Measurements from ENCODE around the gene ZSCAN10. TPM values are rescaled to one million over a fixed set of nuclear protein-coding genes. Genes with fewer than 3 reads are reported as not detected.
A peak's percentile ranks its signal among the peaks of the same experiment; 100 is the strongest.

ZSCAN10 gene
- total RNA-seq, 1 experiment from 2014 or later, result not detected

DNA sequence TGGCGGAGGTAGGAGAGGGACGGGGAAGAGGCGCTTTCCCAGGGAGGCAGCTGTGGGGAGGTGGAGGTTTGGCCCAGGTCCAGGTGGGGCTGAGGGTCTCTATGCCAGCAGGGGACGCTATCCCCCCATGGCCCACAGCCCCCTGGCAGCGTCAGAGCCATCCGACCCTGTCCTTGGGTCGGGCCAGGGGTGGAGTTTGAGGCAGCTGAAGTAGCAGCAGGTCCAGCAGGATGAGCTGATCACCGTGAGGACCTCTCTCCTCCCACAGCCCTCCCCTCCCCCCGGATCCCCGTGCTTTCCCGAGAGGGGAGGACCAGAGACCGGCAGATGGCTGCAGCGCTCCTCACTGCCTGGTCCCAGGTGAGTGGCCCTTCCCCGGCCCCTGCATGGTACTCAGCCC, 16.5 kb upstream of the ZSCAN10 start:
- TF ChIP-seq EZH2phosphoT487 (IDR thresholded peaks at IDR 0.05; ENCODE audit: borderline replicate concordance, low read length), result no peak
- TF ChIP-seq, protein P1, sequence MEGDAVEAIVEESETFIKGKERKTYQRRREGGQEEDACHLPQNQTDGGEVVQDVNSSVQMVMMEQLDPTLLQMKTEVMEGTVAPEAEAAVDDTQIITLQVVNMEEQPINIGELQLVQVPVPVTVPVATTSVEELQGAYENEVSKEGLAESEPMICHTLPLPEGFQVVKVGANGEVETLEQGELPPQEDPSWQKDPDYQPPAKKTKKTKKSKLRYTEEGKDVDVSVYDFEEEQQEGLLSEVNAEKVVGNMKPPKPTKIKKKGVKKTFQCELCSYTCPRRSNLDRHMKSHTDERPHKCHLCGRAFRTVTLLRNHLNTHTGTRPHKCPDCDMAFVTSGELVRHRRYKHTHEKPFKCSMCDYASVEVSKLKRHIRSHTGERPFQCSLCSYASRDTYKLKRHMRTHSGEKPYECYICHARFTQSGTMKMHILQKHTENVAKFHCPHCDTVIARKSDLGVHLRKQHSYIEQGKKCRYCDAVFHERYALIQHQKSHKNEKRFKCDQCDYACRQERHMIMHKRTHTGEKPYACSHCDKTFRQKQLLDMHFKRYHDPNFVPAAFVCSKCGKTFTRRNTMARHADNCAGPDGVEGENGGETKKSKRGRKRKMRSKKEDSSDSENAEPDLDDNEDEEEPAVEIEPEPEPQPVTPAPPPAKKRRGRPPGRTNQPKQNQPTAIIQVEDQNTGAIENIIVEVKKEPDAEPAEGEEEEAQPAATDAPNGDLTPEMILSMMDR (conservative IDR thresholded peaks at IDR 0.05; ENCODE audit: low read depth, low read length), result no peak
- no peak for TF ChIP-seq EZH2 (IDR thresholded peaks at IDR 0.05; ENCODE audit: low read length, unreplicated experiment)
- no peak for ATAC-seq
- no peak overlapping the region for H3K27ac ChIP-seq (ENCODE audit: low read length)
- POLR2A ChIA-PET (ENCODE audit: unreplicated experiment), result no interaction called here
- H2AFZ ChIP-seq (ENCODE audit: low read length), result no peak overlapping the region
- H4K20me1 ChIP-seq (ENCODE audit: low read length), result no peaks in the 10 kb centered on the region
- H3K36me3 ChIP-seq (ENCODE audit: low read depth, low read length), result no peaks in the 10 kb centered on the region
- H3K9ac ChIP-seq (ENCODE audit: low read length), result no peak overlapping the region
- H3K4me1 ChIP-seq (ENCODE audit: insufficient read depth, low read length), result peaks cover 15% of the 10 kb centered on the region
- H3K4me2 ChIP-seq (ENCODE audit: low read length), result no peak overlapping the region
- H3K4me3 ChIP-seq (ENCODE audit: low read length), result no peak overlapping the region
- no peaks in the 10 kb centered on the region for H3K9me2 ChIP-seq (replicated peaks; ENCODE audit: low read length)
- peaks cover 26% of the 10 kb centered on the region for H3K79me2 ChIP-seq (ENCODE audit: low read length)
- H3F3A ChIP-seq (ENCODE audit: low read length, unreplicated experiment), result no peaks in the 10 kb centered on the region
- no peaks in the 10 kb centered on the region for H3K27me3 ChIP-seq (ENCODE audit: low read length)
- intact Hi-C loops (cut with micrococcal nuclease), result no loop called here
- H3K9me3 ChIP-seq (ENCODE audit: low read length), result no peaks in the 10 kb centered on the region
- BruUV-seq (replicated peaks), result no TSS peak
- CTCF ChIA-PET, result no interaction called here
- no peak for DNase-seq

DNA sequence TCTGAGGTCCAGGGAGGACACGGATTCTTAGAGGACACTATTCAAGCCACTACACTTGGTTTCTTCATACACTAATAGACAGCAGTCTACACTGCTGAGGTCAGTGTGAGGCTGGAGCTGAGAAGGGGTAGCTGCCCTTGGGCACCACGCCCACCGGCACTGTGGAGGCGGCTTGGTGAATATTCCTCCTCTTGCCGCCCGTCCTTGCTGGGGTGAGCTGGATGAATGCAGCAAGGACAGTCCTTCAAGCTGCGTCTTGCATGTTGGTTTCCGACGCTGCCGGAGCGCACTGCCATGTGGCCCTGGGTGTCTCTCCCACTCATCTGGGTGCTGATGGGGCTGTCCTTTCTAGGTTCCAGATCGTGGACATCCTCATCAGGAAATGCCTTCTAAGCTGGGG, 15.9 kb upstream of the ZSCAN10 start:
- Histone ChIP-seq H3K27me3 (ENCODE audit: low read length) (no peaks in the 10 kb centered on the region), H3F3A (ENCODE audit: low read length, unreplicated experiment) (no peaks in the 10 kb centered on the region), H4K20me1 (ENCODE audit: low read length) (no peaks in the 10 kb centered on the region), H3K4me1 (ENCODE audit: insufficient read depth, low read length) (peaks cover 15% of the 10 kb centered on the region), H3K4me3 (ENCODE audit: low read length) (no peak overlapping the region), H3K9ac (ENCODE audit: low read length) (no peak overlapping the region), H2AFZ (ENCODE audit: low read length) (no peak overlapping the region), H3K36me3 (ENCODE audit: low read depth, low read length) (no peaks in the 10 kb centered on the region), H3K9me2 (replicated peaks; ENCODE audit: low read length) (no peaks in the 10 kb centered on the region), H3K4me2 (ENCODE audit: low read length) (no peak overlapping the region), H3K79me2 (ENCODE audit: low read length) (peaks cover 26% of the 10 kb centered on the region), H3K27ac (ENCODE audit: low read length) (no peak overlapping the region), H3K9me3 (ENCODE audit: low read length) (no peaks in the 10 kb centered on the region)
- POLR2A ChIA-PET (ENCODE audit: unreplicated experiment), result no interaction called here
- no TSS peak for BruUV-seq (replicated peaks)
- intact Hi-C loops (cut with micrococcal nuclease), result no loop called here
- TF ChIP-seq EZH2phosphoT487 (IDR thresholded peaks at IDR 0.05; ENCODE audit: borderline replicate concordance, low read length) (no peak), EZH2 (IDR thresholded peaks at IDR 0.05; ENCODE audit: low read length, unreplicated experiment) (no peak)
- TF ChIP-seq, protein P1 (conservative IDR thresholded peaks at IDR 0.05; ENCODE audit: low read depth, low read length), result no peak
- ATAC-seq, result no peak
- no peak for DNase-seq
- CTCF ChIA-PET, result no interaction called here

DNA sequence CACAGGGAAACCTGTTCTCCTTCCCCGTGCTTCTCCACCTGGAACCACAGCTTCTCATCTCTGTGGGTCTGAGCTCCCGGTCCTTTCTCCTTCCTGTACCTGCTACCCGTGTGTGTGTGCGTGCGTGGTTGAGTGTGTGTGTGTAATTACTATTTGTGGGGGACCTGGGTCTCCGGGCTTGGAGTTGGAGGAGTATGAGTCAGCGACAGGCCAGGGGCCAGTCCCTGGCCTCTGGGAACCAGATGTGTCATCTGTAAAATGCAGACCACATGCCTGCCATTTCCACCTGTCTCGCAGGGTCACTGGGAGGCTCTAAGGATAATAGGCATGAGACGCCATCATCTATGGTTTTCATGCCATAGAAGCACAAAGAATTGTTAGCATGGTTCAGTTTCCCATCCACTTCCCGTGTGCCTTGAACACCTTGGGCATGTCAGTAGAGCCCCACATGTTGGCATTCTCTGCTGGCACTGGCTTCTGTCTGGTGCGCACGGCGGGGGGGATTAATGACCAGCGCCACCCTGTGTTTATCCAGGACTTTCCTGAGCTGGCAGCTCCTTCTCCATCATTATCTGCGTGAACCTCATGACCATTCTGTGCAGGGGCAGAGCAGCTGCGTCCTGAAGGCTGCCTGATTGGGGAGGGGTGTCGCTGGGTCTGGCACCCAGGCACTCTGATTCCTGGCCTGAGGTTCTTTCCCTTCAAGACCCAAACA, 14.8 kb upstream of the ZSCAN10 start:
- Histone ChIP-seq H3K36me3 (ENCODE audit: low read depth, low read length) (no peaks in the 10 kb centered on the region), H3K4me3 (ENCODE audit: low read length) (peak overlapping the region; percentile 91), H4K20me1 (ENCODE audit: low read length) (no peaks in the 10 kb centered on the region), H3K27me3 (ENCODE audit: low read length) (no peaks in the 10 kb centered on the region), H3K9ac (ENCODE audit: low read length) (peak overlapping the region; percentile 87; the same call in 1 of the 2 replicates), H3F3A (ENCODE audit: low read length, unreplicated experiment) (no peaks in the 10 kb centered on the region), H3K9me3 (ENCODE audit: low read length) (no peaks in the 10 kb centered on the region), H3K79me2 (ENCODE audit: low read length) (peaks cover 26% of the 10 kb centered on the region), H3K27ac (ENCODE audit: low read length) (no peak overlapping the region), H2AFZ (ENCODE audit: low read length) (no peak overlapping the region), H3K4me1 (ENCODE audit: insufficient read depth, low read length) (peaks cover 15% of the 10 kb centered on the region), H3K4me2 (ENCODE audit: low read length) (peak overlapping the region; percentile 95), H3K9me2 (replicated peaks; ENCODE audit: low read length) (no peaks in the 10 kb centered on the region)
- ATAC-seq, result peak; percentile 29
- TF ChIP-seq, protein P1 (conservative IDR thresholded peaks at IDR 0.05; ENCODE audit: low read depth, low read length), result 0 out of 2 replicates have a peak, but pooled peaks have one; percentile 34
- TF ChIP-seq EZH2phosphoT487 (IDR thresholded peaks at IDR 0.05; ENCODE audit: borderline replicate concordance, low read length), result no peak
- TF ChIP-seq EZH2 (IDR thresholded peaks at IDR 0.05; ENCODE audit: low read length, unreplicated experiment), result no peak
- no TSS peak for BruUV-seq (replicated peaks)
- intact Hi-C loops (cut with micrococcal nuclease), result no loop called here
- CTCF ChIA-PET, result interaction anchor here (0.6 to 1.0 kb wide), 2 partner anchors 16 to 55 kb away, joined by 3 to 5 read pairs; no protein-coding TSS in a partner anchor
- DNase-seq, result peak; percentile 32
- POLR2A ChIA-PET (ENCODE audit: unreplicated experiment), result interaction anchor here (0.6 kb wide), 1 partner anchor 8 kb away, joined by 11 read pairs; no protein-coding TSS in a partner anchor

All from PC-3 (cell line).